OCI-LY1 (cell line): Measurements from ENCODE around the gene ADAMTS4.

Experiments
- EZH2 ChIP-seq: fragments of 200-600 bp; sonication (generic), shearing (Covaris generic); IDR thresholded peaks from 2 replicates; pipeline ENCODE4 v1.8.0; 2017; ENCODE audit warnings: borderline replicate concordance, mixed run types, mild to moderate bottlenecking, antibody characterized with exemption, low read length, moderate library complexity, mixed read lengths
- TF ChIP-seq, protein P1 (sequence below): fragments of 200-600 bp; sonication (generic), shearing (Covaris generic); IDR thresholded peaks from 2 replicates; pipeline ENCODE4 v1.5.1; 2017; ENCODE audit warnings: mild to moderate bottlenecking, antibody characterized with exemption, low read length, moderate library complexity, mixed read lengths

DNA sequence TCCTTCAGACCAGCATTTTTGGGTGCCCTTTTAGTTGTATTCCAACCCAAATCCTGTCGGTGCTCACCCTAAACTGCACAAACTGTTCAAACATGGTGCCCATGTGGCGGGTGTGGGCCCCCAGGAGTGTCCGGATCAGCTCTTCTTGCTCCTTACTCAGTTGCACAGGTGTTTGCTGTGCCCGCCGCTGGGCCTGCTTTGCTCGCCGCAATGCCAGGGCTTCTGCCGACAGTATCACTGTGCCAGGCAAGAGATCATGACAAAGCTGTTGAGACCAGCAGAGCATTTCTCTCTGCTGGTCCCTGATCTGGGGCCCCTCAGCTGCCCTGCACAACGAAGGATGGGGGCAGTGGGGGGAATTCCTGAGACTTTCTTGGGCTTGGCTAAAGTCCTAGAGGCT lies 34.2 kb upstream of the ADAMTS4 start:
- TF ChIP-seq, protein P1, sequence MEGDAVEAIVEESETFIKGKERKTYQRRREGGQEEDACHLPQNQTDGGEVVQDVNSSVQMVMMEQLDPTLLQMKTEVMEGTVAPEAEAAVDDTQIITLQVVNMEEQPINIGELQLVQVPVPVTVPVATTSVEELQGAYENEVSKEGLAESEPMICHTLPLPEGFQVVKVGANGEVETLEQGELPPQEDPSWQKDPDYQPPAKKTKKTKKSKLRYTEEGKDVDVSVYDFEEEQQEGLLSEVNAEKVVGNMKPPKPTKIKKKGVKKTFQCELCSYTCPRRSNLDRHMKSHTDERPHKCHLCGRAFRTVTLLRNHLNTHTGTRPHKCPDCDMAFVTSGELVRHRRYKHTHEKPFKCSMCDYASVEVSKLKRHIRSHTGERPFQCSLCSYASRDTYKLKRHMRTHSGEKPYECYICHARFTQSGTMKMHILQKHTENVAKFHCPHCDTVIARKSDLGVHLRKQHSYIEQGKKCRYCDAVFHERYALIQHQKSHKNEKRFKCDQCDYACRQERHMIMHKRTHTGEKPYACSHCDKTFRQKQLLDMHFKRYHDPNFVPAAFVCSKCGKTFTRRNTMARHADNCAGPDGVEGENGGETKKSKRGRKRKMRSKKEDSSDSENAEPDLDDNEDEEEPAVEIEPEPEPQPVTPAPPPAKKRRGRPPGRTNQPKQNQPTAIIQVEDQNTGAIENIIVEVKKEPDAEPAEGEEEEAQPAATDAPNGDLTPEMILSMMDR, result no peak
- TF ChIP-seq EZH2, result no peak
